A172 (cell line): ENCODE results near the gene CCR6. TPM values are rescaled to one million over a fixed set of nuclear protein-coding genes. Genes with fewer than 3 reads are reported as not detected.

Experiments
- DNase-seq: peaks from one replicate; pipeline ENCODE4 v3.0.0-alpha.2; 2015; ENCODE audit warnings: low spot score
- total RNA-seq: library from RNA; depleted of rRNA; stranded (reverse); fragments of >200 nt; shearing (Covaris generic); gene quantifications from 2 replicates; pipeline ENCODE4 v1.2.3, GENCODE V29; 2014

The CCR6 gene
- total RNA-seq, 1 experiment from 2014 or later: not detected

GRCh38 chr6:167119670-167120582 is 3.0 kb upstream of the CCR6 start:
- no peak for DNase-seq

- no peak for DNase-seq
These were observed 2.4 kb upstream of the CCR6 start for GRCh38 chr6:167120583-167120903.

GRCh38 chr6:167121335-167121841 is 1.5 kb upstream of the CCR6 start:
- DNase-seq: no peak

GRCh38 chr6:167122041-167122826 is 662 bp upstream of the CCR6 start:
- no peak for DNase-seq

- no peak for DNase-seq
These were observed 1.9 kb downstream of the CCR6 start for GRCh38 chr6:167124753-167125152.

GRCh38 chr6:167125410-167125809 is 2.5 kb downstream of the CCR6 start:
- DNase-seq: no peak

GRCh38 chr6:167125855-167126349 is 3.0 kb downstream of the CCR6 start:
- DNase-seq: no peak

- no peak for DNase-seq
These were observed 5.1 kb downstream of the CCR6 start for GRCh38 chr6:167127785-167128531.

- DNase-seq: no peak
These were observed 6.3 kb downstream of the CCR6 start for GRCh38 chr6:167129159-167129558.

- DNase-seq: no peak
These were observed 6.7 kb downstream of the CCR6 start for GRCh38 chr6:167129562-167129961.

- DNase-seq: no peak
These were observed 7.2 kb downstream of the CCR6 start for GRCh38 chr6:167130008-167130677.

- DNase-seq: no peak
These were observed 8.1 kb downstream of the CCR6 start for GRCh38 chr6:167130712-167131684.

GRCh38 chr6:167134448-167135328 is 11.8 kb downstream of the CCR6 start:
- DNase-seq: no peak

GRCh38 chr6:167136376-167136775 is 13.5 kb downstream of the CCR6 start:
- no peak for DNase-seq

GRCh38 chr6:167137081-167137480 is 14.2 kb downstream of the CCR6 start:
- DNase-seq: no peak

GRCh38 chr6:167137881-167138280 is 15.0 kb downstream of the CCR6 start:
- DNase-seq: no peak

- DNase-seq: no peak
These were observed 16.9 kb downstream of the CCR6 start for GRCh38 chr6:167139761-167140160.

- no peak for DNase-seq
These were observed 17.9 kb downstream of the CCR6 start for GRCh38 chr6:167140589-167141474.
